Kidney (tissue), 14 donors: ENCODE measurements around the gene TPSG1. TPM values are rescaled to one million over a fixed set of nuclear protein-coding genes. Genes with fewer than 3 reads are reported as not detected.

Experiments used
- DNase-seq, 5 donors: peaks; one replicate each; pipeline ENCODE4 v3.0.0-alpha.2; 2013 to 2020
- FAIRE-seq: peaks from 2 replicates; lab custom pipeline; 2012; peaks lifted over from hg19 to GRCh38; lab: Jason Lieb, UNC
- H3K27ac ChIP-seq, 2 donors: one replicate each; pipeline ENCODE4 v1.7.0; 2013; ENCODE audit warnings: low read depth in 2 of 2, low read length in 2 of 2, inconsistent platforms in 1 of 2
- H3K27me3 ChIP-seq: one replicate; pipeline ENCODE4 v1.7.1; 2013; ENCODE audit warnings: low read length, inconsistent platforms; ENCODE audit not compliant: control insufficient read depth, insufficient read depth
- H3K36me3 ChIP-seq, 3 donors: one replicate each; pipeline versions ENCODE4 v1.7.0 to v1.7.1; 2013; ENCODE audit warnings: low read length in 3 of 3, control low read depth in 1 of 3, inconsistent platforms in 1 of 3; ENCODE audit not compliant: insufficient read depth in 3 of 3, control insufficient read depth in 2 of 3
- H3K4me1 ChIP-seq, 3 donors: one replicate each; pipeline versions ENCODE4 v1.7.0 to v1.7.1; 2013; ENCODE audit warnings: low read length in 3 of 3, inconsistent platforms in 1 of 3, low read depth in 1 of 3; ENCODE audit not compliant: control insufficient read depth in 2 of 3, insufficient read depth in 2 of 3
- H3K4me3 ChIP-seq, 3 donors: one replicate each; pipeline versions ENCODE4 v1.7.0 to v1.8.1; 2013; ENCODE audit warnings: low read length in 3 of 3, control low read depth in 1 of 3, inconsistent platforms in 1 of 3
- H3K9ac ChIP-seq, 3 donors: one replicate each; pipeline versions ENCODE4 v1.7.0 to v1.7.1; 2013; ENCODE audit warnings: low read length in 3 of 3, control low read depth in 1 of 3, inconsistent platforms in 1 of 3
- H3K9me3 ChIP-seq, 3 donors: one replicate each; pipeline versions ENCODE4 v1.7.0 to v1.7.1; 2013; ENCODE audit warnings: low read length in 3 of 3, control low read depth in 1 of 3, inconsistent platforms in 1 of 3; ENCODE audit not compliant: control insufficient read depth in 2 of 3, insufficient read depth in 1 of 3
- intact Hi-C: fragments of 100-400 bp; cut with DNase I; formaldehyde crosslinking; loops from one replicate; pipeline ENCODE4 v1.11.1; 2022
- polyA plus RNA-seq: library from polyadenylated mRNA; stranded (reverse); fragments of 350-450 nt; fragmentation: Illumina TruSeq; extraction: RNeasy Lipid Tissue Mini Kit (QIAGEN cat#74804); gene quantifications from one replicate; pipeline ENCODE4 v1.2.3, GENCODE V29; 2014; ENCODE audit warnings: low read depth, low replicate concordance; ENCODE audit not compliant: insufficient read depth
- total RNA-seq: library from RNA; stranded (reverse); fragmentation: NEBNext Ultra II Directional; extraction: Animal tissue kit (Norgen Biotek cat#: 25700); gene quantifications from one replicate; pipeline ENCODE4 v1.2.1, GENCODE V29; 2021
- TF ChIP-seq, protein P1 (sequence below): IDR thresholded peaks from 3 replicates; pipeline ENCODE4 v1.5.1; 2012; ENCODE audit warnings: mild to moderate bottlenecking, moderate library complexity, borderline replicate concordance; ENCODE audit not compliant: insufficient read depth; ENCODE audit errors: extremely low read depth
- donor health status: control.
- donor health status: control.
- donor health status: control.
- donor health status: control.
- donor health status: control.
- donor health status: DM: yes; HTN: yes; CAD: no.
- donor health status: Normal renal cell carcinoma (clear cell type).

TPSG1 gene
- total and polyA plus RNA-seq, 2 donors from 2014 or later = 0.86 to 3.4 TPM

DNA sequence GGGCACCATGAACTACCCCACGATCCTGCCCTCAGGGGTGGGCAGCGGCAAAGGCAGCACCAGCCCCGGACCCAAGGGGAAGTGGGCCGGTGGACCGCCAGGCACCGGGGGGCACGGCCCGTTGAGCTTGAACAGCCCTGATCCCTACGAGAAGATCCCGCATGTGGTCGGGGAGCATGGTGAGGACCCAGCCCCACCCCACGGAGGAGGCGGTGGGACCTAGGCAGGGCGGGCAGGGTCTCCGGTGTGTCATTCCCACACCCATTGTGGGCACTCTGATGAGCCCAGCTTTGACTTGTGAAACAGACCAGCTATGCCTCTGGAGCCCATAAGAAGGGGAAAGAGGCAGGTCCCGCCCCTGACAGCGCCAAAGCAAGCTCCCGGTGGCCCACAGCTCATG, 22.8 kb downstream of the TPSG1 start:
- FAIRE-seq = no peak
- no peaks in the 10 kb centered on the region for H3K9me3 ChIP-seq
- no peaks in the 10 kb centered on the region for H3K36me3 ChIP-seq
- no peak overlapping the region for H3K9ac ChIP-seq
- no peaks in the 10 kb centered on the region for H3K27me3 ChIP-seq
- DNase-seq = no peak
- H3K4me1 ChIP-seq = no peaks in the 10 kb centered on the region
- no peak overlapping the region for H3K4me3 ChIP-seq
- intact Hi-C loops = no loop called here
- TF ChIP-seq, protein P1, sequence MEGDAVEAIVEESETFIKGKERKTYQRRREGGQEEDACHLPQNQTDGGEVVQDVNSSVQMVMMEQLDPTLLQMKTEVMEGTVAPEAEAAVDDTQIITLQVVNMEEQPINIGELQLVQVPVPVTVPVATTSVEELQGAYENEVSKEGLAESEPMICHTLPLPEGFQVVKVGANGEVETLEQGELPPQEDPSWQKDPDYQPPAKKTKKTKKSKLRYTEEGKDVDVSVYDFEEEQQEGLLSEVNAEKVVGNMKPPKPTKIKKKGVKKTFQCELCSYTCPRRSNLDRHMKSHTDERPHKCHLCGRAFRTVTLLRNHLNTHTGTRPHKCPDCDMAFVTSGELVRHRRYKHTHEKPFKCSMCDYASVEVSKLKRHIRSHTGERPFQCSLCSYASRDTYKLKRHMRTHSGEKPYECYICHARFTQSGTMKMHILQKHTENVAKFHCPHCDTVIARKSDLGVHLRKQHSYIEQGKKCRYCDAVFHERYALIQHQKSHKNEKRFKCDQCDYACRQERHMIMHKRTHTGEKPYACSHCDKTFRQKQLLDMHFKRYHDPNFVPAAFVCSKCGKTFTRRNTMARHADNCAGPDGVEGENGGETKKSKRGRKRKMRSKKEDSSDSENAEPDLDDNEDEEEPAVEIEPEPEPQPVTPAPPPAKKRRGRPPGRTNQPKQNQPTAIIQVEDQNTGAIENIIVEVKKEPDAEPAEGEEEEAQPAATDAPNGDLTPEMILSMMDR = no peak
- H3K27ac ChIP-seq = no peak overlapping the region

DNA sequence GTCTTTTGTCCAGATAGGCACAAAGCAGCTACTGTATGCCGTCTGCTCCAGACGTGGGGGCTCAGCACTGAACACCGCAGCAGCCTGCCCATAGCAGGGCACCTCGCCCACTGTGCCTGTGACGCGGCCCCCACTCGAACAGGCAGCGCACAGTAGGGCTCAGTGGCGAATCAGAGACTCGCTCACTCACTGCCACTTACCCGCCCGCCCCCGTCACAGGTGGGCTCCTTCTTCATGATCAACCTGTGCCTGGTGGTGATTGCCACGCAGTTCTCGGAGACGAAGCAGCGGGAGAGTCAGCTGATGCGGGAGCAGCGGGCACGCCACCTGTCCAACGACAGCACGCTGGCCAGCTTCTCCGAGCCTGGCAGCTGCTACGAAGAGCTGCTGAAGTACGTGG, 23.6 kb downstream of the TPSG1 start:
- Histone ChIP-seq H3K9ac (no peak overlapping the region), H3K36me3 (no peaks in the 10 kb centered on the region), H3K9me3 (no peaks in the 10 kb centered on the region), H3K4me3 (no peak overlapping the region), H3K4me1 (peaks cover 0 to 2% (median 0%) of the 10 kb centered on the region in 3 donors), H3K27me3 (no peaks in the 10 kb centered on the region), H3K27ac (no peak overlapping the region)
- TF ChIP-seq, protein P1 = no peak
- FAIRE-seq (no peak), DNase-seq (no peak)
- intact Hi-C loops = no loop called here

DNA sequence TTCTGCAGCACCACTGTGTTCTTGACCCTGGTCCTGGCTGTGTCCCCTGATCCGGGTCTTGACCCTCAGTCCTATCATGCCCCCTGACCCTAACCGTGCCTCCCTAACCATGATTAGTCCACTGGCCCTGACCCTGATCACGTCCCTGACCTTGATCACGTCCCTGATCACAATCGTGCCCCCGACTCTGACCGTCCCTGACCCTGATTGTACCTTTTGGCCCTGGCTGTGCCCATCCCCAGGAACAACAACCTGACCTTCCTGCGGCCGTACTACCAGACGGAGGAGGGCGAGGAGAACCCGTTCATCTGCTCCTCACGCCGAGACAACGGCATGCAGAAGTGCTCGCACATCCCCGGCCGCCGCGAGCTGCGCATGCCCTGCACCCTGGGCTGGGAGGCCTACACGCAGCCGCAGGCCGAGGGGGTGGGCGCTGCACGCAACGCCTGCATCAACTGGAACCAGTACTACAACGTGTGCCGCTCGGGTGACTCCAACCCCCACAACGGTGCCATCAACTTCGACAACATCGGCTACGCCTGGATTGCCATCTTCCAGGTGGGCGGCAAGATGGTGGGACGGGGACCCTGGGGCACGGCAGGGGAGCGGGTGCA, 24.9 kb downstream of the TPSG1 start:
- FAIRE-seq = no peak
- TF ChIP-seq, protein P1 = no peak
- Histone ChIP-seq H3K4me1 (peaks cover 0 to 2% (median 0%) of the 10 kb centered on the region in 3 donors), H3K9me3 (no peaks in the 10 kb centered on the region), H3K4me3 (no peak overlapping the region), H3K27me3 (no peaks in the 10 kb centered on the region), H3K27ac (no peak overlapping the region), H3K36me3 (no peaks in the 10 kb centered on the region), H3K9ac (no peak overlapping the region)
- intact Hi-C loops = no loop called here
- DNase-seq = no peak
